ENCODE measurements around the gene BABAM2. TPM values are rescaled to one million over a fixed set of nuclear protein-coding genes. Genes with fewer than 3 reads are reported as not detected.

BABAM2 gene
- total RNA-seq, 4 donors from 2014 or later = 23.7 to 41.1 (median 27.9) TPM

DNA sequence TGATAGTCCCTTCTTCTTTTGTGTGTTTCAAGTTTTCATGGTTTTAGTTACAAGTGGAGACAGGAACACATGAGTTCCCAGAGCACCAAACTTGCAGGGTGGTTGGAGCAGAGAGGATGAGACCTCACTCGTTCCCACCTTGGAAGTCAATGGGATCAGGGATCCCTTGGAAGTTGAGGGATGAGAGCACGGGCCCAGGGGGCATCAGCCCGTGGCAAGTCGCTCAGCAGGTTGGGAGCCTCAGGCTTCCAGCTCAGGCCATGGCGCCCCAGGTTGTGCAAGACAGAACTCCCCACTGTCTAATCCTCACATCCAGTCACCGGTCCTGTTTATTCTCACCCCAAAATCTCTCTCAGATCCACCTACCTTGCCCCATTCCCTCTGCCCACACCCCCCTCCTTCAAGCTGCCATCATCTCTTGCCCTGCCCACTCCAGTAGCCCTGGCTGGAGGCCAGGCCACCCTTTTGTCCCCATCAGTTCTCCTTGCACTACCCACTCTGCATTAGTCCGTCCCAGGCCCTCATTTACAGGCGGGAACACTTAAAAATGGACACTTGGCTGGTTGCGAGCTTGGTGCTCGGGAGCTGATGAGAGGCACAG, 464.5 kb downstream of the BABAM2 start:
- Histone ChIP-seq H3K36me3 (no peaks in the 10 kb centered on the region), H3K4me3 (no peak overlapping the region), H3K27ac (peak overlapping the region; percentile 75), H3K4me1 (peaks cover 35% of the 10 kb centered on the region), H3K9me3 (no peaks in the 10 kb centered on the region), H3K27me3 (no peaks in the 10 kb centered on the region)
- 94% methylated on average over 10 of the region's 10 CpGs for WGBS
- DNase-seq (ENCODE audit: low spot score in 2 of 2) = no peak
- no peak for TF ChIP-seq EP300 (IDR thresholded peaks at IDR 0.05)
- TF ChIP-seq POLR2A (IDR thresholded peaks at IDR 0.05) = no peak
- TF ChIP-seq, protein P1, sequence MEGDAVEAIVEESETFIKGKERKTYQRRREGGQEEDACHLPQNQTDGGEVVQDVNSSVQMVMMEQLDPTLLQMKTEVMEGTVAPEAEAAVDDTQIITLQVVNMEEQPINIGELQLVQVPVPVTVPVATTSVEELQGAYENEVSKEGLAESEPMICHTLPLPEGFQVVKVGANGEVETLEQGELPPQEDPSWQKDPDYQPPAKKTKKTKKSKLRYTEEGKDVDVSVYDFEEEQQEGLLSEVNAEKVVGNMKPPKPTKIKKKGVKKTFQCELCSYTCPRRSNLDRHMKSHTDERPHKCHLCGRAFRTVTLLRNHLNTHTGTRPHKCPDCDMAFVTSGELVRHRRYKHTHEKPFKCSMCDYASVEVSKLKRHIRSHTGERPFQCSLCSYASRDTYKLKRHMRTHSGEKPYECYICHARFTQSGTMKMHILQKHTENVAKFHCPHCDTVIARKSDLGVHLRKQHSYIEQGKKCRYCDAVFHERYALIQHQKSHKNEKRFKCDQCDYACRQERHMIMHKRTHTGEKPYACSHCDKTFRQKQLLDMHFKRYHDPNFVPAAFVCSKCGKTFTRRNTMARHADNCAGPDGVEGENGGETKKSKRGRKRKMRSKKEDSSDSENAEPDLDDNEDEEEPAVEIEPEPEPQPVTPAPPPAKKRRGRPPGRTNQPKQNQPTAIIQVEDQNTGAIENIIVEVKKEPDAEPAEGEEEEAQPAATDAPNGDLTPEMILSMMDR (IDR thresholded peaks at IDR 0.05) = no peak
- no peak for TF ChIP-seq POLR2AphosphoS5 (IDR thresholded peaks at IDR 0.05)

DNA sequence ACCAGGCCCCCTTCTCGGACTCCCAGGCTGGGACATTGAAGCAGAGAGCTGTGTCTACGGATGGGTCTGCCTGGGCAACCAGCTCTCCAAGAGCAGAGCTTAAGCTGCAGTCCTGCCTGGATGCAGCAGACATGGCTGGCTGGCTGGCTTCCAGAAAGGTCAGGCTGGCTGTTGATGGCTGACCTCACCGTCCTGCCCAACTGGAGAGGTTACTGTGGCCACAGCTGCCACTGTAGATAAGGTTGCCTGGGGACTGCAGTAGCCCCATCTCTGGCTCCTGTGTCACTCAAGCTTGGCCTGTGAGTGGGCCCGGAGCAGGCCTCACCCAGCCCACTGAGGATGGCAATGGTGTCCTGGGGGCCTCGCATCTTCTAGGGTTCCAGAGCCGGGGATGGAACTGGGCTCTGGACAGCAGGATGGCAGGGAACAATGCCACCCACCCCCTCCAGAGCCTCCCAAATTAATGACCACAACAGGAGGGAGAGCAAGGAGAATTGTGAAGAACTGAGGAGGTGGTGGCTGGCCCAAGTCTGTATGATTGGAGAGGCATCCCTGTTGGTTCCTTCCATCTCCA, 465.1 kb downstream of the BABAM2 start:
- Histone ChIP-seq H3K36me3 (no peaks in the 10 kb centered on the region), H3K4me1 (peaks cover 41% of the 10 kb centered on the region), H3K27me3 (no peaks in the 10 kb centered on the region), H3K9me3 (no peaks in the 10 kb centered on the region), H3K4me3 (no peak overlapping the region), H3K27ac (peak overlapping the region; percentile 75)
- 86% methylated on average over 4 of the region's 6 CpGs for WGBS
- peak in 1 of 2 donors; percentile 85 for DNase-seq (ENCODE audit: low spot score in 2 of 2)
- no peak for TF ChIP-seq EP300 (IDR thresholded peaks at IDR 0.05)
- TF ChIP-seq POLR2A (IDR thresholded peaks at IDR 0.05) = no peak
- TF ChIP-seq POLR2AphosphoS5 (IDR thresholded peaks at IDR 0.05) = no peak
- TF ChIP-seq, protein P1 (IDR thresholded peaks at IDR 0.05) = no peak

DNA sequence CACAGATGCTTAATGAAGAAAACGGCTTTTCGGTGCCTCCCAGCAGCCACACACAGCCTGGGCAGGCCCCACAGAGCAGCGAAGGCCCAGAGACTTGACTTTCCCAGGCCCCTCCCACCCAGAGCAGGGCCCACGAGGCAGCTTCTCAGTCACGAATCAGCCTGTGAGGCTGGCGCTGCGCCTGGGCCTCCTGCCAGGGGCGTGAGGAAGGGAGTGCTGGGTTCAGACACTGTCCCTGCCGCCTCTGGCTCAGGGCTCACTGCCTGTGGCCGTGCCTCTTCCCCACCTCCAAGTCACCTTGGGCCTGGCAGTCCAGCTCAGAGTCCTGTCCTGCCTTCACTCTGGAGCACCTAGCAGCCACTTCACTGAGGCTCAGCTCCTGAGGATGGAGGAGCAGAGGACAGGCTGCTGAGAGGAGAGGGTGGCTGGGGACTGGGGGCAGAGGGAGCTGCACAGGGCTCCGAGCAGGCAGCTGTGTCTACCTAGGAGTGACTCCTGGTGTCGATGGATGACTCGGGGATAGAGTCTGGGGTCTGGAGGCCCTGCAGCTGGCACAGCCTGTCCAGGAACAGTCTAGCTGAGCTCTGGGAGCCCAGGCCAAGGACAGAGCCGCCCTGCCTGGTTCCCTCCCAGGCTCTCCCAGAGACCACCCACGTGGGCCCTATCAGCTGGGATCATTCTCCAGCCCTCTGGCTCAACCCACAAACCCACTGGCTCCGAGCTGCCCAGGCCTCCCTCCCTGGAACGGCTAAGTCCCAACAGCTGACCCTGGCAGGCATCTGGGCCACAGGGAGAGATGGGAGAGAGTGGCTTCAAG, 465.8 kb downstream of the BABAM2 start:
- peak; percentile 93 to 95 for DNase-seq (ENCODE audit: low spot score in 2 of 2)
- H3K9me3 ChIP-seq = no peaks in the 10 kb centered on the region
- H3K27me3 ChIP-seq = no peaks in the 10 kb centered on the region
- no peaks in the 10 kb centered on the region for H3K36me3 ChIP-seq
- no peak overlapping the region for H3K4me3 ChIP-seq
- peaks cover 44% of the 10 kb centered on the region for H3K4me1 ChIP-seq
- WGBS = 13% methylated on average over 6 of the region's 17 CpGs
- peak overlapping the region; percentile 75 for H3K27ac ChIP-seq
- TF ChIP-seq EP300 (IDR thresholded peaks at IDR 0.05) = no peak
- no peak for TF ChIP-seq POLR2AphosphoS5 (IDR thresholded peaks at IDR 0.05)
- TF ChIP-seq, protein P1 (IDR thresholded peaks at IDR 0.05) = no peak
- no peak for TF ChIP-seq POLR2A (IDR thresholded peaks at IDR 0.05)

DNA sequence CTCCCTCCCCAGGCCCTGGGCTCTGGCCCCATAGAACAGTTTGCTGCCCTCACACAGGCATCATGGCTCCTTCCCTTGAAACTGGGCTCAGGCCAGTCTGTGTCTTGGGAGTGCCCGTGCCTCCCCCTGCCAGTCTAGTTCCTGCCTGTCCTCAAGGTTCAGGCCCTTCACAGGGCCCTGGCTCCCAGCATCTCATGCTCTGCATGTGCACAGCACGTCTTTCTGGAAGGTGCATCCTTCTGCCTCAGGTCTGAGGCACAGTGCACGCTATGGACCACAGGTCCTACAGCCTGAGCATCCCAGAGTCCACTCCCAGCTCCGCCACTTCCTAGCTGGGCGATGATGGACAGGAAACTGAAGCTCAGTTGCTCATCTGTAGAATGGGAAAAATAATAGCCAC, 466.5 kb downstream of the BABAM2 start:
- no peak for DNase-seq (ENCODE audit: low spot score in 2 of 2)
- TF ChIP-seq POLR2AphosphoS5 (IDR thresholded peaks at IDR 0.05) (no peak), EP300 (IDR thresholded peaks at IDR 0.05) (no peak), POLR2A (IDR thresholded peaks at IDR 0.05) (no peak)
- TF ChIP-seq, protein P1 (IDR thresholded peaks at IDR 0.05) = no peak
- peak overlapping the region; percentile 17 for H3K27ac ChIP-seq
- no peaks in the 10 kb centered on the region for H3K27me3 ChIP-seq
- H3K9me3 ChIP-seq = no peaks in the 10 kb centered on the region
- H3K36me3 ChIP-seq = no peaks in the 10 kb centered on the region
- no peak overlapping the region for H3K4me3 ChIP-seq
- WGBS = 76% methylated on average over 5 of the region's 5 CpGs
- H3K4me1 ChIP-seq = peaks cover 44% of the 10 kb centered on the region
